Transverse colon (tissue), 3 donors: Measurements from ENCODE around the gene PPP3CB.

ENCODE experiments used
- CTCF ChIP-seq, 5 experiments: fragments of 200-600 bp in 3 of 5; fragments of 450-650 bp in 2 of 5; sonication (generic) in 3 of 5; IDR thresholded peaks; 1 replicate in 2 of 5; 2 replicates in 3 of 5; pipeline ENCODE4 v1.5.1; 2016 to 2017; ENCODE audit warnings: antibody characterized with exemption in 5 of 5, inconsistent platforms in 3 of 5, mild to moderate bottlenecking in 2 of 5, moderate library complexity in 1 of 5
- EP300 ChIP-seq: sonication (generic); formaldehyde crosslinking; IDR thresholded peaks from one replicate; pipeline ENCODE4 v1.6.1; 2017; ENCODE audit warnings: antibody characterized with exemption, low read depth

DNA sequence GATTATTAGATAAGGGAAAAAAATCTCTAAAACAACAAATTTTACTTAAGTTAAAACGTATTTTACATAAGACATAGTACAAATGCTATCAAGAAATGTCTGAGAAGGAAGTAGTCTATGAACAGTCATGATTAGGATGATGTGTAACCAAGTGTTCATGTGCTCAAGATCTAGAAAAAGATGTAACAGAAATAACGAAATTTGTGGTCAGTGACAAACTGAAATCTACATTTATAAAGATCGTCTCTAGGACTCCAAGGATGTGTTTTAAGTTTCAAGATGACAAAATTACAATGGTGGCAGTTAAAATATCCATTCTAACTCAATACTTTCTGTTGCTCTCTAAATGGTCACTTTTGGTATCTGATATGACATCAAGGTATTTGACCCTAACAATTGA lies 17.2 kb downstream of the PPP3CB start:
- TF ChIP-seq CTCF (IDR thresholded peaks at IDR 0.05) (no peak), EP300 (no peak)
